ENCODE measurements around the gene CEP85L.

- TF ChIP-seq, protein P1, sequence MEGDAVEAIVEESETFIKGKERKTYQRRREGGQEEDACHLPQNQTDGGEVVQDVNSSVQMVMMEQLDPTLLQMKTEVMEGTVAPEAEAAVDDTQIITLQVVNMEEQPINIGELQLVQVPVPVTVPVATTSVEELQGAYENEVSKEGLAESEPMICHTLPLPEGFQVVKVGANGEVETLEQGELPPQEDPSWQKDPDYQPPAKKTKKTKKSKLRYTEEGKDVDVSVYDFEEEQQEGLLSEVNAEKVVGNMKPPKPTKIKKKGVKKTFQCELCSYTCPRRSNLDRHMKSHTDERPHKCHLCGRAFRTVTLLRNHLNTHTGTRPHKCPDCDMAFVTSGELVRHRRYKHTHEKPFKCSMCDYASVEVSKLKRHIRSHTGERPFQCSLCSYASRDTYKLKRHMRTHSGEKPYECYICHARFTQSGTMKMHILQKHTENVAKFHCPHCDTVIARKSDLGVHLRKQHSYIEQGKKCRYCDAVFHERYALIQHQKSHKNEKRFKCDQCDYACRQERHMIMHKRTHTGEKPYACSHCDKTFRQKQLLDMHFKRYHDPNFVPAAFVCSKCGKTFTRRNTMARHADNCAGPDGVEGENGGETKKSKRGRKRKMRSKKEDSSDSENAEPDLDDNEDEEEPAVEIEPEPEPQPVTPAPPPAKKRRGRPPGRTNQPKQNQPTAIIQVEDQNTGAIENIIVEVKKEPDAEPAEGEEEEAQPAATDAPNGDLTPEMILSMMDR (IDR thresholded peaks at IDR 0.05; ENCODE audit: insufficient read depth, low read length, poor library complexity, severe bottlenecking): no peak
- no peak for TF ChIP-seq EZH2phosphoT487 (conservative IDR thresholded peaks at IDR 0.05; ENCODE audit: low read length)
Measured at GRCh38 chr6:118468682-118469465, 182.5 kb downstream of the CEP85L start.
